Sigmoid colon (tissue), 4 donors: Measurements from ENCODE around the gene NTF3.

ENCODE experiments used
- CTCF ChIP-seq, 4 experiments: fragments of 450-650 bp in 3 of 4; fragments of 200-600 bp in 1 of 4; IDR thresholded peaks; one replicate each; pipeline ENCODE4 v1.5.1; 2016 to 2019; ENCODE audit warnings: antibody characterized with exemption in 4 of 4, mild to moderate bottlenecking in 3 of 4, moderate library complexity in 2 of 4
- EP300 ChIP-seq, 4 donors: sonication (generic); formaldehyde crosslinking; IDR thresholded peaks; one replicate each; pipeline ENCODE4 v1.6.1; 2017; ENCODE audit warnings: antibody characterized with exemption in 4 of 4
- POLR2A ChIP-seq, 2 donors: fragments of 450-650 bp; IDR thresholded peaks; one replicate each; pipeline ENCODE4 v1.6.1; 2016; ENCODE audit warnings: antibody characterized with exemption in 2 of 2, mild to moderate bottlenecking in 2 of 2, moderate library complexity in 2 of 2

GRCh38 chr12:5512601-5512970 lies 80.7 kb downstream of the NTF3 start:
- TF ChIP-seq POLR2A (IDR thresholded peaks at IDR 0.05) (no peak), CTCF (IDR thresholded peaks at IDR 0.05) (no peak), EP300 (IDR thresholded peaks at IDR 0.05) (no peak)
